IPS-18c (cell line): Measurements from ENCODE around the gene TDP1.
"Not testable (repeated sequence)": the region's sequence is repeated elsewhere in the genome, so short reads cannot be mapped to it uniquely, and the experiment has no call there.

Experiments used
- H3K4me3 ChIP-seq: 2 replicates; pipeline ENCODE4 v1.7.0; 2013; ENCODE audit warnings: low read depth, mild to moderate bottlenecking, low read length, moderate library complexity; ENCODE audit not compliant: insufficient read depth
- H3K9me3 ChIP-seq: one replicate; pipeline ENCODE4 v1.6.1; 2013; ENCODE audit warnings: mild to moderate bottlenecking, low read length, moderate library complexity; ENCODE audit not compliant: control insufficient read depth, insufficient read depth

Gene TDP1

GRCh38 chr14:90058876-90059458 lies 103.2 kb downstream of the TDP1 start:
- Histone ChIP-seq H3K4me3 (no peak overlapping the region), H3K9me3 (no peaks in the 10 kb centered on the region)

- Histone ChIP-seq H3K4me3 (peak overlapping the region; percentile 53), H3K9me3 (no peaks in the 10 kb centered on the region)
Observed at GRCh38 chr14:90060312-90060964, 104.7 kb downstream of the TDP1 start.

GRCh38 chr14:90060965-90061684 lies 105.4 kb downstream of the TDP1 start:
- Histone ChIP-seq H3K4me3 (peak overlapping the region; percentile 53; the same call in 1 of the 2 replicates), H3K9me3 (no peaks in the 10 kb centered on the region)

- no peaks in the 10 kb centered on the region for H3K9me3 ChIP-seq
Observed at GRCh38 chr14:90061685-90062126, 106.0 kb downstream of the TDP1 start, which contains the start of gene KCNK13. Gene KCNK13, plus strand, starts transcription at chr14:90061994. Its CDS starts 212 bp downstream, at chr14:90062206.

GRCh38 chr14:90062127-90062794 lies 106.5 kb downstream of the TDP1 start:
- peak overlapping the region; percentile 57 for H3K4me3 ChIP-seq

More at GRCh38 chr14:90061685-90062126, 106.0 kb downstream of the TDP1 start, which contains the start of gene KCNK13:
- H3K4me3 ChIP-seq = peak within 1 kb of the TSS; percentile 57

GRCh38 chr14:90062822-90063539 lies 107.3 kb downstream of the TDP1 start:
- Histone ChIP-seq H3K4me3 (peak overlapping the region; percentile 57), H3K9me3 (no peaks in the 10 kb centered on the region)

More at GRCh38 chr14:90062127-90062794, 106.5 kb downstream of the TDP1 start:
- H3K9me3 ChIP-seq = no peaks in the 10 kb centered on the region

GRCh38 chr14:90072350-90072749 lies 116.6 kb downstream of the TDP1 start:
- Histone ChIP-seq H3K9me3 (no peaks in the 10 kb centered on the region), H3K4me3 (no peak overlapping the region)

- Histone ChIP-seq H3K9me3 (no peaks in the 10 kb centered on the region), H3K4me3 (no peak overlapping the region)
Observed at GRCh38 chr14:90079576-90079975, 123.8 kb downstream of the TDP1 start.

GRCh38 chr14:90087433-90087832 lies 131.7 kb downstream of the TDP1 start:
- peaks cover 4% of the 10 kb centered on the region for H3K9me3 ChIP-seq
- H3K4me3 ChIP-seq = no peak overlapping the region

GRCh38 chr14:90088176-90088575 lies 132.4 kb downstream of the TDP1 start:
- H3K4me3 ChIP-seq = no peak overlapping the region
- peaks cover 4% of the 10 kb centered on the region for H3K9me3 ChIP-seq

GRCh38 chr14:90089486-90089885 lies 133.8 kb downstream of the TDP1 start:
- H3K4me3 ChIP-seq, H3K9me3 ChIP-seq: not testable (repeated sequence)

GRCh38 chr14:90091393-90091792 lies 135.7 kb downstream of the TDP1 start:
- H3K9me3 ChIP-seq = peaks cover 4% of the 10 kb centered on the region

GRCh38 chr14:90093942-90094595 lies 138.3 kb downstream of the TDP1 start:
- Histone ChIP-seq H3K9me3 (peaks cover 4% of the 10 kb centered on the region), H3K4me3 (no peak overlapping the region)

More at GRCh38 chr14:90091393-90091792, 135.7 kb downstream of the TDP1 start:
- H3K4me3 ChIP-seq = no peak overlapping the region
